HG02763 (cell line): ENCODE measurements around the gene B3GNT4.
"Not testable (repeated sequence)": the region's sequence is repeated elsewhere in the genome, so short reads cannot be mapped to it uniquely, and the experiment has no call there.

Source experiments
- ATAC-seq: cut with Tn5 transposase; IDR thresholded peaks from one replicate; pipeline ENCODE4 v1.9.1; 2021; ENCODE audit warnings: mild to moderate bottlenecking, moderate library complexity; ENCODE audit not compliant: unreplicated experiment

The B3GNT4 gene

DNA sequence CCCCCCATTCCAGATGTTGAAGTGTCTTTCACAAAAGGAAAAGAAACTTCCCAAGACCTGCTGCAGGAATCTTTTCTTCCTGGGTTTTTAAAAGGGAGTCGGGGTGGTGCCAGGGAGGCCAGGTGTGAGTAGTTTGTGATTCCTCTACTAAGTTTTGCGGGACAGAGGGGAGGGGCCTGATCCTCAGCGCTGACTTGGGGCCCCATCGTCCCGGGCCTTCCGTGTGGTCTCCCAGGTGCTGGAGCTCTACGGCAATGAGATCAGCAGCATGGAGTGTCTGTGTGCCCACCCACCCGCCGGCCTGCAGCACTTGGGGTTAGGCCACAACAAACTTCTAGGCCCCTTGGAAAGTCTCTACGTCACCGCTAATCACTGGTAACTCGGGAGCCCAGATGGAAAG is 16.0 kb upstream of the B3GNT4 start:
- ATAC-seq = no peak

DNA sequence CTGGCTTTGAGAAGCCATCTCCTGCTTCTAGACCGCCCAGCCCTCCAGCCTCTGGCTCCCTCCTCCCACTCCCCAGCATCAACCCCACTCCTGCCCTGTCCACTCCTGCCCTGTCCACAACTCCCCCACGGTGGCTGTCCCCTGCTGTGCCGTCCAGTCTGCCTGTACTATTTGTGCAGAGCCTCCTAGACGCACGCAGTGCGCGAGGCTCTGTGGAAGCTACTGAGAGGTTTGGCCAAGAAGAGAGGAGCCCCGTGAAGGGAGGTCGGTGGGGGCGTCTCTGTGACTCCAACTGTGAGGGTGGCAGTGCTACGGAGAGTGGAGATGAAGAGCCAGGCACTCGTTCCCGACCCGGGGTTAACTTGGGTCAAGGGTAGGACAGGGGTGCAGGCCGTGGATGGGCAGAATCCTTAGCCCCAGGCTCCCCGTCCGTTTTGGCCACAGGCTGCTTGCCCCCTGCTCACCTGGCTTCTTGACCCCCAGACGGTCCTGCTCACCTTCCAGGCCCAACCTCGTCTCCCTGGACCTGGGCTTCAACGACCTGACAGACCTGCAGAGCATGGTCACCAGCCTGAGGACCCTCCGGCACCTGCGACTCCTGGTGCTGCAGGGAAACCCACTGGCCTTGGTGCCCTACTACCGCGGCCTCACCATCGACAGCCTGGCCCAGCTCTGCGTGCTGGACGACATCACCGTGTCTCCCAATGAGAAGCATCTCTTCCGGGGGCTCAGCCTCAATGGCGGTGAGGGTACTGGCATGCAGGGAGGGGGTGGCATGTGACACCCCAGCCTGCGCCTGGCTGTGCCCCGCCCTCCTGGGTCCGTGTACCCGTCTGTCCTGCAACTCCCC is 13.7 kb upstream of the B3GNT4 start:
- ATAC-seq = no peak

DNA sequence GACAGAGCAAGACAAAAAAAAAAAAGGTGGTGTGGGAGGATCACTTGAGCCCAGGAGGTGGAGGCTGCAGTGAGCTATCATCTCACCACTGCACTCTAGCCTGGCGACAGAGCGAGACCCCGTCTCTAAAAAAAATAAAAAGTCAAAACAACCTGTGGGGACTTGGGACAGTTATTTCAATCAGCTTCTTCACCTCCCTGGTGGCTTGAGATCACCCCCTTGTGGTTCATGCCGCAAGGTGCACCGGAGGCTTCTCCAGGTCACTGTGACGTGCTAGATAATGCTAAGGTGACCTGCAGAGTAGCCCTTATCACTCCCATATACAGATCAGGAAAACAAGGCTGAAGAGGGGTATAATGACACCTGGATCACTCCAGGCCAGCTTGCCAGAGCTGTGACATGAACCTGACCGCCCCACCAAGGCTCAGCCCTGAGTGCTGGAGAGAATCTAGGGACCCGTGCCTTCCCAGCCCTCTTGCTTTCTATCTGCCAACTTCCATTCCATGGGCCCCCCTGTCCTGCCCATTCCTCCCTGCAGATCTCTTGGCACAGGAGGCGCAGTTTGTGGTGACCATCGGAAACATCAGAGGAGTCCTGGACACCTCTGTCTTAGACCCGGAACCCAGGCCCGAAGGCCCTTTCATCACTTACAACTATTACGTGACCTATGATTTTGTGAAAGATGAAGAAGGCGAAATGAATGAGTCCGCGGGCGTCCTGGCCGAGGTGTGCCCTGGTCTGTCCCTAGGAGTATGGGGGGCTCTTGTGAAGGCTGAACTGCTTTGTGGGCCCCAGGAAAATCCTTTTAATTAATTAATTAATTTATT is 12.5 kb upstream of the B3GNT4 start:
- ATAC-seq = no peak

DNA sequence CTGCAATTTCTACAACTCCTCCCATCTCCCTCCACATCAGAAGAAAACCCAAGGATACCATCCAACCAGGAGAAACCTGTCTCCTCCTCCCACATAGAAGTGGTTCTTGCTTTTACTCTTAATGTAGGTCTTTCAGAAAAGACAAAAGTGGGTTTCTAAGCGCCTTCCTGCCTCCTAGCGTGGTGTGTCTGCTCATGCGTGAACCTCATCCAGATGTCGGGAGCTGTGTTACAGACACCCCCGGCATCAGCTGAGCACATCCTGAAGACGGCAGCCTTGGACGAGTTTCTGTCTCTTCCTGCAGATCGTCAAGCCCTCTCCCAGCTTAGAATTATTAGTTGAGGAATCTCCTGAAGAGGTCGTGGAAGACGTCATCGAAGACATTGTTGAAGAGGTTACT is 11.1 kb upstream of the B3GNT4 start:
- ATAC-seq = no peak

DNA sequence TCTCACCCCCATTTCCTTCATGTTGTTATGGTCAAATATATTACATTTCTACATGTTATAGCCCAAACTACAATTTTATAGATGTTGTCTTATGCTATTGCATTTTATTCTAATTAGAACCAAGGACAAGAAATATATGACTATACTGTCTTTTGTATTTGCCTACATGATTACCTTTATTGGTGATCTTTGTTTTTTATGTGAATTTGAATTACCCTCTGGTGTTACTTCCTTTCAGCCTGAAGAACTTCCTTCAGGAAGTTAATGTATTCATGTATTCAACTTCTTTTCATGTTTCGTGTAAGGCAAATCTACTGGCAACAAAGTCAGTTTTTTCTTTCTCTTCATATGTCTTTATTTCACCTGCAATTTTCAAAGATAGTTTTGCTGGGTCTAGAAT is 8.7 kb upstream of the B3GNT4 start:
- no peak for ATAC-seq

DNA sequence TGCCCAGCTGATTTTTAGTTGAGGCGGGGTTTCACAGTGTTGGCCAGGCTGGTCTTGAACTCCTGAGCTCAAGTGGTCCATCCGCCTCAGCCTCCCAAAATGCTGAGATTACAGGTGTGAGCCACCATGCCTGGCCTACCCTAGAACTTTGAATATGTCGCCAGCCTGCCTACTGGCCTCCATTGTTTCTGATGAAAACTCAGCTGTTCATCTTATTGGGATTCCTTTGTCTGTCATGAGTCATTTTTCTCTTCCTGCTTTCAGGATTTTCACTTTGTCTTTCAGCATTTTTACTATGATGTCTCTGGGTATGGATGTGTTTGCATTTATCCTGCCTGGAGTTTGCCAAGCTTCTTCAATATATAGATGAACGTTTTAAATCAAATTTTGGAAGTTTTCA is 8.1 kb upstream of the B3GNT4 start:
- ATAC-seq = no peak

DNA sequence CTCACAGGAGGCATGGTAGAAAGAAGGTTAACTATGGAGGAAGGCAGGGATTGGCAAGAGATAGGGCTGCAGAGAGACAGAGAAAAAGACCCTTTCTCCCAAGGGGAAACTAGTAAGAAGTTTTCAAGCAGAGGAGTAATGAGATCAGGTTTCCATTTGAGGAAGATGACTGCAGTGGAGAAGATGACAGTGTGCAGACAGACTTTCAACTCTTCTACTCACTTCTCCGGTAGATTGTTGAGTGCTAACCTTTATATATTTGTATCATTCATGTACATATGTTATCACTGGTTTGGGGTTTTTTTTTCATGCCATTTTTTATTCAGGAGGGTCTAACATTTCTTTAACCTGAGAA is 5.9 kb upstream of the B3GNT4 start:
- no peak for ATAC-seq

DNA sequence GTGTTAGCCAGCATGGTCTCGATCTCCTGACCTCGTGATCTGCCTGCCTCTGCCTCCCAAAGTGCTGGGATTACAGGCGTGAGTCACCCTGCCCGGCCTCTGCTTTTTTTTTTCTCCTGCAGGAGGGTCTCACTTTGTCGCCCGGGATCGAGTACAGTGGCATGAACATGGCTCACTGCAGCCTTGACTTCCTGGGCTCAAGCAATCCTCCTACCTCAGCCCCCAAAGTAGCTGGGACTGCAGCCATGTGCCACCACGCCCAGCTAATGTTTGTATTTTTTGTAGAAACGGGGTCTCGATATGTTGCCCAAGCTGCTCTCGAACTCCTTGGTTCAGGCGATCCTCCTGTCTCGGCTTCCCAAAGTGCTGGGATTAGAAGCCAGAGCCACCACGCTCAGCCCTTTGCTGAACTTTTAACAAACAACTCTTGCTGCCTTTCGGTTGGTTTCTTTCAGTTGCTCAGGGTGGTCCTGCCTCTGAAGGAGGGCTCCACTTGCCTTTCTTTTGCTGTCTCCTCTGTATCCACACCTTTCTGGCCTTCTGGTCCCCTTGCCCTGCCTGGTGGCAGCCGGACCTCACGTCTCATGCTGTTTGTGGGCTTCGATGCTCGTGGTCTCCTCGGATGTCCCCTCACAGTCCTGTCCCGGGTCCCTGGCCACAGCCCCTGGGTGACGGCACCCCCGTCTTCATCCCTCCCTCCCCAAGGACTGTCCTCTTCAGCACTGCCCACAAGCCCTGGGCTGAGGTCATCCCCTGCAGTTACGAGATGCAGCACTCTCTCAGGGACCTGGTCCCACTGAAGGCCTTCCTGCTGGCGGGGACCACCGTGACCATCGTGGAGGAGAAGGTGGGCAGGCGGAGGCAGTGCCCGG is 3.8 kb upstream of the B3GNT4 start:
- ATAC-seq = no peak

DNA sequence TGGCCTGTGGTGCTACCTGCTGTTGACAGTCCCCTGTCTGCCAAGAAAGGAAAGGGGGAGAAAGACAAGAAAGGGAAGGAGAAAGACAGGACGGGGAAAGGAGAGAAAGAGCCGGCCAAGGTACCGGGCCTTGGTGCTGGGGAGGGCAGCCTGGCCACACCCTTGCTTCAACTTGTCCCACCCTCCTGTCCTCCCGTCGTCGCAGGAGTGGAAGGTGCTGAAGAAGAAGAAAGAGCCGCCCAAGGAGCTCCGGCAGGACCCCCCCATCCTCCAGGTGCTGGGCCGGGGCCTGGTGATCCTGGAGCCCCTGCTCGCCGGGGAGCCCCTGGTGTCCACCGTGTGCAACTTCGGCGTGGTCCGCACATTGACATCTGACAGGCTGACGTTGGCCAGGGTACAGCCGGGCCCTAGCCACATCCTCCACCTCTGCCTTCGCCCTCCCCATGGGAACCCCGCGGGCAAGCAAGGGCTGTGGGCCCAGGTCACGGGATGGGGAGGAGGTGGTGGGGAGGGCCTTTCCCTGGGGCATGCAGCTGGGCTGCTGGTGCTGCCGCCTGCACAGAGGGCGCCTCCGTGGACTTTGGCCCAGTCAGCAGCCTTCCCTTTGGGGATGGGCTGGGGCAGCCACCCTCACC is 2.9 kb upstream of the B3GNT4 start:
- ATAC-seq = no peak

DNA sequence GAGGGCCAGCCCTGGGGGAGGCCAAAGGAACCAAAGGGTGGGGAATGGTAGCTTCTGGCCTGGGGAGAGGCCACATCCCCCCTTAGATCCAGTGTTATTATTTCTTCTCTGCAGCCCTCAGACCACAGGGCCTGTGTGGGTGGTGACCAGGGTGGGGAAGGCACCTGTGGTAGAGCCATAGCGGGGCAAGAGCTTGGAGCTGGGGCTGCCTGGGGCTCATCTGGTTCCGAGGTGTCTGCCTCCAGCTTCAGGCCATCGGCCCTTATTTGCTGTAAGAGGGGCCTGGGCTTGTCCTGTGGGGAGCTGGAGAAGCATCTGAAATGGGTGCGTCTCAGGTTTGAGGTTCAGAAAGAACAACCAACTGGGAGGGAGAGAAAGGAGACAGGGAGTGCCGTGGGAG is 2.1 kb upstream of the B3GNT4 start:
- ATAC-seq = no peak

DNA sequence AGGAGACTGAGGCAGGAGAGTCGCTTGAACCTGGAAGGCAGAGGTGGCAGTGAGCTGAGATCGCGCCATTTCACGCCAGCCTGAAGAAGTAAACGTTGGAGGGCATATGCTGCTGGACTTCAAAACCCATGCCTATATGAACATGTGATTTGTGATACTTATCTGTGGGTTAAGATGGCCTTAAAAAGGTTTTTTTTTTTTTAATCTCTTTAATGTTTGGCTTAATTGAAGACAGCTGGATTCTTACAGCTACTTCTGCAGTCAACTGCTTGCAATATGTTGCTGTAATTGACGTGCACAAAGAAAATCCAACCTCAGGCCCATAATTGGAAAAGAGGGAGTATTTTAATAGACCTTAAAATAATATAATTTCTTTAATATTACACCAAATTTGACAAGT is 1.5 kb upstream of the B3GNT4 start:
- no peak for ATAC-seq

DNA sequence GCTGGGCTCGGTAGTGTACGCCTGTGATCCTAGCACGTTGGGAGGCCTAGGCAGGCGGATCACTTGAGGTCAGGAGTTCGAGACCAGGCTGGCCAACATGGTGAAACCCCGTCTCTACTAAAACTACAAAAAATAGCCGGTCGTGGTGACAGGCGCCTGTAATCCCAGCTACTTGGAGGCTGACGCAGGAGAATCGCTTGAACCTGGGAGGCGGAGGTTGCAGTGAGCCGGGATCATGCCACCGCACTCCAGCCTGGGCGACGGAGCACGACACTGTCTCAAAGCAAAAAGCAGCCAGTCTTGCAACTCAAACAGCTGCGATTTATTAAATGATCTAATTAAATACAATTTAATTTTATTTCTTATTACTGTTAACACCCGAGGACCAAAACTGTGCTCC is 698 bp upstream of the B3GNT4 start:
- not testable (repeated sequence) for ATAC-seq

DNA sequence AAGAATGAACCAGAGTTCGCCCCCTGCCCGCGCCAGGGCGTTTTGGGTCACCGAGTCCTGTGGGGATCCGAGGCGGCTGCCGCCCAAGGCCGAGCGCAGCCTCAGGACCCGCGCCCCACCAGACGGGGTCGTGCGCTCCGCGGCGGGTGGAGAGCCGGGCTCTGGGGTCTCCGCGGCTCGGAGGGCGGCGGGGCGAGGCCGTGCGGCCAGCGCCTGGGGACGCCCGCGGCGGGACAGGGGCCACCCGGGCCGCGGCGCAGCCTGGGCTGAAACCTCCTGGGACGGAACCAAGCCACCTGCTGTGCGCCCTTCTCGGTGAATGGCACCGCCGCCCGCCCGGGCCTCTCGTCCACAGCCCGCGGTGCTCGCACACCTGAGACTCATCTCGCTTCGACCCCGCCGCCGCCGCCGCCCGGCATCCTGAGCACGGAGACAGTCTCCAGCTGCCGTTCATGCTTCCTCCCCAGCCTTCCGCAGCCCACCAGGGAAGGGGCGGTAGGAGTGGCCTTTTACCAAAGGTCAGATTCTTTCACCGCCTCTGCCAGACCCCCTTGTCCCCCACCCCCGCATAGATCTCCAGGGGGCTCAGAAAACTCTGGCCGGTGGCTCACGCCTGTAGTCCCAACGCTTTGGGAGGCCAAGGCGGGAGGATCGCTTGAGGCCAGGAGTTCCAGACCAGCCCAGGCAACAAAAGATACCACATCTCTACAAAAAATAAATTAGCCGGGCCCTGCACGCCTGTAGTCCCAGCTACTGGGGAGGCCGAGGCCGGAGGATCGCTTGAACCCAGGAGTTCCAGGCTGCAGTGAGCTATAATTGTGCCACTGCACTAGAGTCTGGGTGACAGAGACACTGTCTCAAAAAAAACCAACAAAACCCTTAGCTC is 901 bp downstream of the B3GNT4 start:
- no peak for ATAC-seq

DNA sequence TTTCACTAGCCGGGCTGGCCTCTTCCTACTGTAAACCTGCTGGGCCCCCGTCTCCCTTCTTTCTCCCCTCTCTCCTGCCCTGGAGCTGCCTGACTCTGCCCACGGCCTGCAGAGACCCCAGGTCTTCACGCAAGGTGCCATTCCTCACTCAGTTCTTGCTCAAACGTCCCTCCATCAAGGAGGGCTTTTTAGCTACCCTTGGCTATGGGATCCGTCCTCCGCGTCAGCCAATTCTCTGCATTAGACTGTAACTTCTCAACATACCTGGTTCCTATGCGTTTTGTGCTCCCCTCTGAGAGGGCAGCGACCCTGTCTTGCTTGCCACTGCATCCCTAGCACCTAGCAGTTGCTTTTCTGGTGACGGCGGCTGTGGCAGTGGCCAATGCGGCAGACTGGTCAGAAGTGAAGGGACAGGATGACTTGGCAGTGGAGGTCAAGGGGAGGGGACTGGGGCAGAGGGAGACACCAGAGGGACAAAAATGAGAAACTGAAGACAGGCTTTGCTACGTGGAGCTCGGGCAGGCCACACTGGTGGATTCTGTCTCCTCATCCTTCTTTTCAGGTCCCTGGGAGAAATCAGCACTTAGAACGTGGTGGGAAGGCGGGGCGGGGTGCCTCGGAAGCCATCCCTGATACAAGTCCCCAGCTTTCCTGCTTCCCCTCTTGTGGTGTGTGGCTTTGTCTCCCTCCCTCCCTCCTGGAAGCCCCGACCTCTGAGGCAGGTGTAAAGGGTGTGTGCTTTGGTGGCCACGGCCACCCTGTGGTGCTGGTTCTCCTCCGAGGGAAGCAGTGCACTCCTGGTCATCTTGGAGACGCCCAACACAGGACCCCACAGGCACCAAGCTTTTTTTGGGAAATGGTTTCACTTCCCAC is 1.8 kb downstream of the B3GNT4 start:
- ATAC-seq = no peak

DNA sequence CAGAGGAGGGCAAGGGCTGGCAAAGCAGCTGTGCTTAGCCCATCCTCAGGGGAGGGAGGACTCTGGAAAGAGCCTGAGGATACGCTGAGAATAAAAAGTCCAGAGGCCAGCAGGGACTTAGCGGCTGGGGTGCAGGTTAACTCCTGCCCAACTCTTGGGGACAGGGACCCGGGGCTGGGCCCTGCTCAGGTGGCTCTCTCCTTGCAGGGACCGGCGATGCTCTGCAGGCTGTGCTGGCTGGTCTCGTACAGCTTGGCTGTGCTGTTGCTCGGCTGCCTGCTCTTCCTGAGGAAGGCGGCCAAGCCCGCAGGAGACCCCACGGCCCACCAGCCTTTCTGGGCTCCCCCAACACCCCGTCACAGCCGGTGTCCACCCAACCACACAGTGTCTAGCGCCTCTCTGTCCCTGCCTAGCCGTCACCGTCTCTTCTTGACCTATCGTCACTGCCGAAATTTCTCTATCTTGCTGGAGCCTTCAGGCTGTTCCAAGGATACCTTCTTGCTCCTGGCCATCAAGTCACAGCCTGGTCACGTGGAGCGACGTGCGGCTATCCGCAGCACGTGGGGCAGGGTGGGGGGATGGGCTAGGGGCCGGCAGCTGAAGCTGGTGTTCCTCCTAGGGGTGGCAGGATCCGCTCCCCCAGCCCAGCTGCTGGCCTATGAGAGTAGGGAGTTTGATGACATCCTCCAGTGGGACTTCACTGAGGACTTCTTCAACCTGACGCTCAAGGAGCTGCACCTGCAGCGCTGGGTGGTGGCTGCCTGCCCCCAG is 2.8 kb downstream of the B3GNT4 start:
- ATAC-seq = no peak

DNA sequence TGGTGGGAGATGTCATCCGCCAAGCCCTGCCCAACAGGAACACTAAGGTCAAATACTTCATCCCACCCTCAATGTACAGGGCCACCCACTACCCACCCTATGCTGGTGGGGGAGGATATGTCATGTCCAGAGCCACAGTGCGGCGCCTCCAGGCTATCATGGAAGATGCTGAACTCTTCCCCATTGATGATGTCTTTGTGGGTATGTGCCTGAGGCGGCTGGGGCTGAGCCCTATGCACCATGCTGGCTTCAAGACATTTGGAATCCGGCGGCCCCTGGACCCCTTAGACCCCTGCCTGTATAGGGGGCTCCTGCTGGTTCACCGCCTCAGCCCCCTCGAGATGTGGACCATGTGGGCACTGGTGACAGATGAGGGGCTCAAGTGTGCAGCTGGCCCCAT is 3.5 kb downstream of the B3GNT4 start:
- ATAC-seq = no peak

DNA sequence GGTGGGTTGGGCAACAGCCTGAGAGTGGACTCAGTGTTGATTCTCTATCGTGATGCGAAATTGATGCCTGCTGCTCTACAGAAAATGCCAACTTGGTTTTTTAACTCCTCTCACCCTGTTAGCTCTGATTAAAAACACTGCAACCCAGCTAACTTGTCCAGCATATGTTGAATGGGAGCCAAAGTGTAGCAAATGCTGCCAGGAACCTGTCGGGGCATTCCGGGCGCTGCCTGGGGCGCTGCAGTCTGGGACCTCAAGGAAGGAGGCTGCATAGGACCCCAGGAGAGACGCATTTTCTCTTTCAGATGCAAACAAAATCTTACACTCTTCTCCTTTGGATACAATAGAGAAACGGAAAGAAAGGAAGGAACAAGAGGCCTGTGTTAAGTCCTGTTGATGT is 3.9 kb downstream of the B3GNT4 start:
- no peak for ATAC-seq
